H1 (cell line): ENCODE results near the gene TCEA2.

Source experiments
- BCL11A ChIP-seq, 2 experiments: IDR thresholded peaks; one replicate each; pipeline ENCODE4 v1.6.1; 2011; ENCODE audit warnings: low read depth in 2 of 2, low read length in 2 of 2, mild to moderate bottlenecking in 2 of 2
- TF ChIP-seq, protein P1 (sequence below): IDR thresholded peaks from 2 replicates; pipeline ENCODE4 v1.6.1; 2012; ENCODE audit warnings: inconsistent platforms

- no peak for TF ChIP-seq BCL11A (IDR thresholded peaks at IDR 0.05; ENCODE audit: low read depth in 2 of 2, low read length in 2 of 2)
- TF ChIP-seq, protein P1, sequence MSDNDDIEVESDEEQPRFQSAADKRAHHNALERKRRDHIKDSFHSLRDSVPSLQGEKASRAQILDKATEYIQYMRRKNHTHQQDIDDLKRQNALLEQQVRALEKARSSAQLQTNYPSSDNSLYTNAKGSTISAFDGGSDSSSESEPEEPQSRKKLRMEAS, result no peak
These were observed 19.9 kb downstream of the TCEA2 start for GRCh38 chr20:64082820-64083377.
